ENCODE data around the gene TAS2R46.

DNA sequence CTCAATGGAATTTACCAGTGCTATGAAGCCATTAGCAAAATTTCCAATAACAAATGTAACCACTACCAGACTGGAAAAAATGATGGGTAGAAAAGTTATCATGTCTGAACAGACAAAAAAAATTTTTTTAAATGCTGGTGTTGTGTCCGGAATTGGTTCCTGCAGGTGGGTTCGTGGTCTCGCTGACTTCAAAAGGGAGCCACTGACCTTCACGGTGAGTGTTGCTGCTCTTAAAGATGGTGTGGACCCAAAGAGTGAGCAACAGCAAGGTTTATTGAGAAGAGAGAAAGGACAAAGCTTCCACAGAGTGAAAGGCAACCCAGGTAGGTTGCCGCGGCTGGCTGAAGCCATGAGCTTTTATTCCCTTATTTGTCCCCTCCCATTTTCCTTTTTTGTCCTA, 30.0 kb upstream of the TAS2R46 start, which contains the start of gene TAS2R43:
- no peak for TF ChIP-seq CTCF (conservative IDR thresholded peaks at IDR 0.05; ENCODE audit: low read depth, low read length)
- TF ChIP-seq EZH2 (IDR thresholded peaks at IDR 0.05; ENCODE audit: borderline replicate concordance, low read depth, low read length, poor library complexity, severe bottlenecking): no peak
